HT1080 (cell line): Measurements from ENCODE around the gene EFCAB6. TPM values are rescaled to one million over a fixed set of nuclear protein-coding genes. Genes with fewer than 3 reads are reported as not detected.
A peak's percentile ranks its signal among the peaks of the same experiment; 100 is the strongest.

Source experiments
- DNase-seq: peaks from one replicate; pipeline ENCODE4 v3.0.0-alpha.2; 2015; ENCODE audit warnings: low read depth
- total RNA-seq: library from RNA; depleted of rRNA; stranded (reverse); fragments of >200 nt; shearing (Covaris generic); gene quantifications from 2 replicates; pipeline ENCODE4 v1.2.3, GENCODE V29; 2014

EFCAB6 gene
- total RNA-seq, 1 experiment from 2014 or later = not detected

GRCh38 chr22:43819421-43819921, 7.4 kb upstream of the EFCAB6 start:
- no peak for DNase-seq

DNA sequence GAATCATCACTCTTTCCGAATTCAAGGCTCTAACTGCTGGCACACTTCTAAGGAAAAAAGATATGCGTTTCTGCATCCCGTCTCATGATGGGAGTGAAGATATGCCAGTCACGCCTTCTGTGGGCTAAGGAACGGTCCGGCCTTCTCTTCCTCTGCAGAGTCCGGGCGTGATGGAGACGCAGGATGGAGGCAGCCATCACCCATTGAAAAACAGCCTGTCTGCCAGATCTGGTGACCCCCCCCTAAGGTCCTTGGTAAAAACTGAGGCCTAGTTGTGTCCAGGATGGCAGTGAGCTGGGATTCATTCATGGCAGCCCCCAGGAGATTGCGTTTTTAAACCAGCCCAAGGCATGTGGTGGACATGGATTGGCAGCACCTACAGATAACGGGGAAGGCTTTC, 6.9 kb upstream of the EFCAB6 start:
- DNase-seq = no peak

- no peak for DNase-seq
Observed at GRCh38 chr22:43817402-43817801, 5.3 kb upstream of the EFCAB6 start.

- no peak for DNase-seq
Observed at GRCh38 chr22:43814264-43814663, 2.2 kb upstream of the EFCAB6 start.

DNA sequence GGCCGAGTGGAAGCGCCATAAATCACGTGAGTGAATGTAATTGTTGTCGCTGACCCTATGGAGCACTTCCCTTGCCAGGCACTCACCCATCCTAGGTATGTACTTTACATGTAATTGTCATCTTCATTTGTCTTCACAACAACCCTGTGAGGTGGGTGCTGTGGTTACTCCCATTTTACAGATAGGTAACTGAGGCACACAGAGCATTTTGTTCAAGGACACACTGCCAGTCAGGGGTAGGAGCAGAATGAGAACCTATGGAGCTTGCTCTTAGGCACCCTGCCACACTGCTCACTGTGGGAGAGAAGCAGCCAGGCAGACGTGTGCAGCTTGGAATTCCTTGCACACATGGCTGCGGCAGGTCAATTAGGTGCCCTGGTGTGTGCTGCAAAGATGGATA, 785 bp upstream of the EFCAB6 start:
- no peak for DNase-seq

- DNase-seq = no peak
Observed at GRCh38 chr22:43811777-43812148, 342 bp downstream of the EFCAB6 start.

DNA sequence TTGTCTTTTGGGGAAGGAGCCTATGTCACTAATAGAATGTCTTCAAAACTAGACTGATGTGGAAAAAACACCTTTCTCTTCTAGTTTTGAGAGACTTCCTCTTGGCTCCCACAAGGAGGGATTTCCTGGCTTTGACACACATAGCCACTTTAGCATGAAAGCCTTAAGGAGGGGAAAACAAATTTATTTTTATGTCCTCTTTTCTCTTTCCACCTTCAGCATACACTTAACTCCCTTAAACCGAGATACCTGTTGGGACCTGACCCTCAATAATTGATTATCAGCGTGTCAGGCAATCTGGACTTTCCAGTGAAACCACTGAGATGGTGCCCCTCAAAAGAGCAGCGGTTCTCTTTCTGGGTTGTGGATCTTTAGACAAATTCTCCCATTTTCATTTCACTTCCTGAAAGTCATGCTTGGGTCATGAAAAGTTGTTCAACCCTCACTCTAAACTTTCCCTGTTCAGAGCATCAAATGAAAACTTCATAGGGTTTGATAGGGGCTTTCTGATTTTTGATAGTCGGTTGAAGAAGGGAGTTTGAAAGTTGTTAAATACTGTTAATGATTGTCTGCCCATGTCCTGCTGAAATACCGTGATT, 9.1 kb downstream of the EFCAB6 start:
- DNase-seq = no peak

- DNase-seq = no peak
Observed at GRCh38 chr22:43800970-43801369, 11.1 kb downstream of the EFCAB6 start.

DNA sequence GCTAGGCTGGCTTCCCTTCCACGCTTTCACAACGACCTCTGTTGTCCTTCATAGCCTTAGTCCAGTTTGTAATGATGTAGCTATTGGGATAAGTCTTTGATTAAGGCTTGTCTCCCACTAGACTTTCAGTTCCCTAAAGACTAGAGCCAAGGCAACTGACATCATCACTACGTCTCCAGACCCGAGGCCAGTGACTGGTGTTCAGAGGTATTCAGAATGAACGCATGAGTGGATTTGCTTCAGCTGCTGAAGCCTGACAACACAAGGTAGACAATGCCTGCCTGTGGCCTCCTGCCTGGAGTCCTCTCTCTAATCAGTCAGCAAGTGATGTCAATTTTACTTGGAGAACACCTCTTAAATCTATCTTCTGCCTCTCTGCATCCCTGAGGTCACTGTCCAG, 13.6 kb downstream of the EFCAB6 start:
- DNase-seq = no peak

GRCh38 chr22:43796567-43796966, 15.5 kb downstream of the EFCAB6 start:
- no peak for DNase-seq

- DNase-seq = no peak
Observed at GRCh38 chr22:43795320-43795719, 16.8 kb downstream of the EFCAB6 start.

GRCh38 chr22:43792905-43793304, 19.2 kb downstream of the EFCAB6 start:
- DNase-seq = no peak

DNA sequence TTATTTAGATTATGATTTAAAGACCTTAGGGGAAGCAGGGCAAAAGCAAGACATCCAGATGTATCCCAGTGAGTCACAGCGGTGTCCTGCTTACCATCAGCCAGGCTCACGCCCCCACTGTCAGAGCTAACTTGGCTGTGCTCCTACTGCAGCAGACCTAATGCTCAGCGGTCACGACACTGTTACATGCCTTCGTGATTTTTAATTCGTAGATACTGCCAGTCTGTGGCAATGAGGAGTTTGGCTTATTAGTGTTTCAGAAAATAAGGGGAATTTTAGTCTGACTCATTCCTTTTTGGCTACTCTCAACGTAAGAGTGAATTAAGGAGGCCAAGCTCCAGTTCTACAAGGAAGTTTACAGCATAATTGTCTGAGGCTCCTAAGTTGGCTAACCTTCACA, 22.7 kb downstream of the EFCAB6 start:
- DNase-seq = no peak

DNA sequence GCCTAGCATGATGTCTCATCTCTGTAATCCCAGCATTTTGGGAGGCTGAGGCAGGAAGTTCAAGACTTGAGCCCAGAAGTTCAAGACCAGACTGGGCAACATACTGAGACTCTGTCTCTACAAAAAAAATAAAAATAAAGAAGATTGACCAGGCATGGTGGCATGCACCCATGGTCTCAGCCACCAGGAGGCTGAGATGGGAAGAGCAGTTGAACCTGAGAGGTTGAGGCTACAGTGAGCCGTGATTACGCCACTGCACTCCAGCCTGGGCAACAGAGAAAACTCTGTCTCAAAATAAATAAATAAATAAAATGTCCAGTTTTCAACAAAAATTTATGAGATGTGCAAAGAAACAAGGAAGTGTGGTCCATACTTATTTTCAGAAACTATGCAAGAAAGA, 28.3 kb downstream of the EFCAB6 start:
- no peak for DNase-seq

DNA sequence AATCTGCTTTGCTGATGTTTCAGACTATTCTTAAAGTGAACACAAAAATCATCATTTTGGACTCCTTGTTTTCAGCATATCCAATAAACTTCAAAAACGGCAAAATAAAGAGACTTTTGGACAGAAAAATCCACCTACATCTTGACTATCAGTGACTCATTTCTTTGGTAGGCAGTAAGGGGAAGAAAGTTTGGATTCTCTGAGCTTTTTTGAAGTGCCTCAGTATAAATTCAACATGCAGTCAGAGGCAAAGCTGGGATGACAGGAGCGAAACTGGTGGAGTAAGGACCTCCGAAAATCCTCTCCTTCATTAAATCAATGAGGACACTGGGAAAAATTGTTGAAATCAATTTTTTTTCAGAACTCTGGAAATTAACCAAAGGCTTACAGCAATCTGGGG, 29.7 kb downstream of the EFCAB6 start:
- no peak for DNase-seq

DNA sequence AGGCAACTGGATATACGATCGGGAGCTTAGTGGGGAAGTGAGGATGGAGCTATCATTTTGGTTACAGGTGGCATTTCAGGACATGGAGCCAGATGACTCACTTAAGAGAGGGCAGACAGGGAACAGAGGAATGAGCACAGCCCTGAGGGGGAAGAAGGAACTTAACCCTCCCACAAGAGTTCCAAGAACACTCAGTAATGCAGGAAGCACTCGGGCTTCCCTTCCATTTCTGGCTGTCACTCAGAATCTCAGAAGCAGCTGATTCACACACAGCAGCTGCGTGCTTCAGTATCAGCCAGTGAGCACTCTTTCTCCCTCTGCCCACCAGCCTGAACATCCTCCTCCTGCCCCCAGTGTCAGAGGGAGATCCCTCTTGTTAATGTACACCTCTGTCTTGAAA, 34.8 kb downstream of the EFCAB6 start:
- DNase-seq = peak; percentile 36

GRCh38 chr22:43776081-43776670, 35.9 kb downstream of the EFCAB6 start:
- peak; percentile 44 for DNase-seq

DNA sequence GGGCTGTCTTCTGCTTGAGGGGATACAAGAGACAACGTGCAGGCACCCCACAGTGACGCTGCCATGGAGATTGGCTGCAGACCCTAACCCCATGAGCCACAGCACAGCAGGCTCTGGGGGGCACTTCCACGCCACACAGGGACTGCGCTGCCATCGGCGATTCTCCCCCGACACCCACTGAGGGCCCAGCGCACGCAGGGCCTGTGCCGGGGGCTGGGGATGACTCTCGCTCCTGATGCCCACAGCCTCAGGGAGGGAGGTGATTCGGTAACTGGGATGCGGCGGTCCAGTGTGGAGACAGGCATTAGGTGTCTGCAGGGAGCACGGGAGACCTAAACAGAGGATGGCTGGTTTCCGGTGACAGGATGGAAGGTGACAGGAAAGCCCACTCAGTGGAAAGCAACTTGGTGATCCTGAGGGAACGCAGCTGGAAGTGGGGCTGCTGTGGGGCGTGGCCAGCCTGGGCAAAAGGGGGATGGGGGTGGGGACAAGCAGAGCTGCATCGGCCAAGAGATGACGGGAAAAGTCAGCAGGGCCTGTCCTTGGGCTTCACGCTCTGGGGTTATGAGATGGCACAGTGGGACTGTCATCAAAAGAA, 37.7 kb downstream of the EFCAB6 start:
- no peak for DNase-seq

GRCh38 chr22:43772831-43773230, 39.3 kb downstream of the EFCAB6 start:
- no peak for DNase-seq

GRCh38 chr22:43755452-43755851, 56.7 kb downstream of the EFCAB6 start:
- DNase-seq = no peak

DNA sequence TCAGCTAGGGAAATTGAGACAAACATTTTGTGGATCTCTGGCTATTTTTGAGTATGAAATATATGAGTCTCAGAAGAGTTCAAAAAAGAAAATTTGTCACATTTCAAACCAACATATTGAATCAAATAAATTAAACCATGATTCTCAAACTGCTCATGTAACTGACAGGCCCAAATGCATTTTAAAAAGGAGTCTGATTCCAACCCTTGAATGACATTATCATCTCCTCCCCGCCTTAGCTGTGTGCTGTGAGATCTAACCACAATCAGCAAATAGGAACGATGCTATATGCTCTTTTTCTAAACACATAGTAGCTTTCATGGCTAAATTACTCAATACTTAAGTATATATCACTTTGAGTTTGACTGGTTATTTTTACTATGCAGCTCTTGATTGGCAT, 57.1 kb downstream of the EFCAB6 start:
- DNase-seq = no peak

DNA sequence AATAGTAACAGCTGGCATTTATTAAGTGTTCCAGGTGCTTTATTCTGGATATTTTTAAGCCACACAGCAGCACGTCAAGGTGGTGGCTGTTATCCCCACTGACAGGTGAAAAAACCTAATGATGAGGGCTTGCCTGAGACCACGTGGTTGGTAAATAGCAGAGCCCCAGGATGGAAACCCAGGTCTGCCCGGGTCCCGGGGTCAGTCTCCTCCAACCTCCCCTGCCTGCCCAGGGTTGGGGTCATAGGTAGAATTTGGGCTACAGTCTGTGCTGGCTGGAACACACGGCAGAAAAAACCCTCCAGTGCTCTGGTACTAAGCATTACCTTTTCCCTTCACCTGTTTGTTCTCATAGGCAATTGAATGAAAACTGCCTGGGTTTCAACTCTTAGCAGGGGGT, 57.9 kb downstream of the EFCAB6 start:
- DNase-seq = no peak

- DNase-seq = no peak
Observed at GRCh38 chr22:43753688-43754087, 58.4 kb downstream of the EFCAB6 start.
